Gastrocnemius medialis (tissue), 4 donors: ENCODE measurements around the gene CCDC134.

ENCODE experiments used
- POLR2A ChIP-seq, 2 donors: fragments of 450-650 bp; IDR thresholded peaks; one replicate each; pipeline ENCODE4 v1.6.1; 2017; ENCODE audit warnings: antibody characterized with exemption in 2 of 2, mild to moderate bottlenecking in 2 of 2, moderate library complexity in 2 of 2
- TF ChIP-seq, protein P1 (sequence below), 5 experiments: fragments of 450-650 bp in 3 of 5; fragments of 200-600 bp in 2 of 5; sonication (generic) in 2 of 5; IDR thresholded peaks in 4 of 5; conservative IDR thresholded peaks in 1 of 5; 1 replicate in 4 of 5; 2 replicates in 1 of 5; pipeline ENCODE4 v1.5.1; 2016 to 2019; ENCODE audit warnings: antibody characterized with exemption in 5 of 5, mild to moderate bottlenecking in 3 of 5, moderate library complexity in 3 of 5

DNA sequence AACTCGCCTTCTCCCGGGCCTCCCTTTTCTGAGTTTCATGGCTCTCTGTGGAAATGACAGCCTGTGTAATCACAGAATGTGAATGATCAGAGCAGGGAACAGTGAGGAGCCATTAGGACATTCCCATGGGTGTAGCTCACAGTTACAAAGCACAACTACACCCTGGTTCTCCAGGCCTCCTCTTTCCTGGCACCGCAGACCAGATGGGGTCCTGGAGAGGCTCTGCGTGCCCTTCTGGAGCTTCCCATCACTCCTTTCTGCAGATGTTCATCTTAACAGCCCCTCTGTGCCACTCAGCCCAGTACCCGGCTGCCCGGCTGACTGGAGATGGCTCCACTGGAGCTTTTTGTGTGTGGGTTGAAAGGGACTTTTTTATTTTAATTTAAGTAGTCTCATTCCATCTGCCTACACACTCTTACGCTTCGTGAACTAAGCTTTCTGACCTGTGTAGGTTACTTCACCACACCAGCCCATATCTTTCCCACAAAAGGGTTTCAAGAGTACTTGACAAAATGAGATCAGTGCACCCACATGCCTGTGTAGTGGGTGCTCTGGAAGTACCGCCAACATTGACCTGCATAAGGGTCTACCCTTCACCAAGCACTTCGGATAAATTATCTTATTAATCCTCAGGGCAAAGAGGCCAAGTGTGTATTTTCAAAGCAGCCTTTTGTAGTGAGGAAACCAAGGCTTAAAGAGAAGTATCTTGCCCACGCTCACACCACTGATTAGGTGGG, 62.2 kb downstream of the CCDC134 start:
- TF ChIP-seq, protein P1, sequence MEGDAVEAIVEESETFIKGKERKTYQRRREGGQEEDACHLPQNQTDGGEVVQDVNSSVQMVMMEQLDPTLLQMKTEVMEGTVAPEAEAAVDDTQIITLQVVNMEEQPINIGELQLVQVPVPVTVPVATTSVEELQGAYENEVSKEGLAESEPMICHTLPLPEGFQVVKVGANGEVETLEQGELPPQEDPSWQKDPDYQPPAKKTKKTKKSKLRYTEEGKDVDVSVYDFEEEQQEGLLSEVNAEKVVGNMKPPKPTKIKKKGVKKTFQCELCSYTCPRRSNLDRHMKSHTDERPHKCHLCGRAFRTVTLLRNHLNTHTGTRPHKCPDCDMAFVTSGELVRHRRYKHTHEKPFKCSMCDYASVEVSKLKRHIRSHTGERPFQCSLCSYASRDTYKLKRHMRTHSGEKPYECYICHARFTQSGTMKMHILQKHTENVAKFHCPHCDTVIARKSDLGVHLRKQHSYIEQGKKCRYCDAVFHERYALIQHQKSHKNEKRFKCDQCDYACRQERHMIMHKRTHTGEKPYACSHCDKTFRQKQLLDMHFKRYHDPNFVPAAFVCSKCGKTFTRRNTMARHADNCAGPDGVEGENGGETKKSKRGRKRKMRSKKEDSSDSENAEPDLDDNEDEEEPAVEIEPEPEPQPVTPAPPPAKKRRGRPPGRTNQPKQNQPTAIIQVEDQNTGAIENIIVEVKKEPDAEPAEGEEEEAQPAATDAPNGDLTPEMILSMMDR (IDR thresholded peaks at IDR 0.05 in 4 of 5, conservative IDR thresholded peaks at IDR 0.05 in 1 of 5), result no peak
- TF ChIP-seq POLR2A (IDR thresholded peaks at IDR 0.05), result no peak
